Skeletal muscle tissue (tissue), 4 donors: ENCODE measurements around the gene HSPA2. TPM values are rescaled to one million over a fixed set of nuclear protein-coding genes. Genes with fewer than 3 reads are reported as not detected.

Experiments used
- H3K27ac ChIP-seq: one replicate; pipeline ENCODE4 v1.7.0; 2013; ENCODE audit warnings: mild to moderate bottlenecking, low read depth, low read length, inconsistent platforms
- H3K27me3 ChIP-seq, 3 donors: one replicate each; pipeline ENCODE4 v1.7.0; 2013; ENCODE audit warnings: low read length in 3 of 3; ENCODE audit not compliant: control insufficient read depth in 3 of 3, insufficient read depth in 3 of 3
- H3K36me3 ChIP-seq, 3 donors: one replicate each; pipeline ENCODE4 v1.7.0; 2013; ENCODE audit warnings: low read length in 3 of 3; ENCODE audit not compliant: control insufficient read depth in 3 of 3, insufficient read depth in 3 of 3
- H3K4me1 ChIP-seq, 3 donors: one replicate each; pipeline ENCODE4 v1.7.0; 2013; ENCODE audit warnings: low read length in 3 of 3, mild to moderate bottlenecking in 3 of 3; ENCODE audit not compliant: control insufficient read depth in 3 of 3, insufficient read depth in 3 of 3
- H3K4me3 ChIP-seq, 3 donors: one replicate each; pipeline ENCODE4 v1.7.0; 2013; ENCODE audit warnings: low read length in 3 of 3
- H3K9ac ChIP-seq, 3 donors: one replicate each; pipeline ENCODE4 v1.7.0; 2013; ENCODE audit warnings: low read length in 3 of 3, mild to moderate bottlenecking in 3 of 3, moderate library complexity in 2 of 3, low read depth in 1 of 3
- H3K9me3 ChIP-seq, 3 donors: one replicate each; pipeline ENCODE4 v1.7.0; 2013; ENCODE audit warnings: low read length in 3 of 3; ENCODE audit not compliant: control insufficient read depth in 3 of 3
- total RNA-seq: library from RNA; depleted of rRNA; stranded (reverse); fragments of >200 nt; gene quantifications from one replicate; pipeline ENCODE4 v1.2.3, GENCODE V29; 2014
- donor health status: Osteomylitis.

The HSPA2 gene
- total RNA-seq, 1 donor from 2014 or later = 11.0 TPM

DNA sequence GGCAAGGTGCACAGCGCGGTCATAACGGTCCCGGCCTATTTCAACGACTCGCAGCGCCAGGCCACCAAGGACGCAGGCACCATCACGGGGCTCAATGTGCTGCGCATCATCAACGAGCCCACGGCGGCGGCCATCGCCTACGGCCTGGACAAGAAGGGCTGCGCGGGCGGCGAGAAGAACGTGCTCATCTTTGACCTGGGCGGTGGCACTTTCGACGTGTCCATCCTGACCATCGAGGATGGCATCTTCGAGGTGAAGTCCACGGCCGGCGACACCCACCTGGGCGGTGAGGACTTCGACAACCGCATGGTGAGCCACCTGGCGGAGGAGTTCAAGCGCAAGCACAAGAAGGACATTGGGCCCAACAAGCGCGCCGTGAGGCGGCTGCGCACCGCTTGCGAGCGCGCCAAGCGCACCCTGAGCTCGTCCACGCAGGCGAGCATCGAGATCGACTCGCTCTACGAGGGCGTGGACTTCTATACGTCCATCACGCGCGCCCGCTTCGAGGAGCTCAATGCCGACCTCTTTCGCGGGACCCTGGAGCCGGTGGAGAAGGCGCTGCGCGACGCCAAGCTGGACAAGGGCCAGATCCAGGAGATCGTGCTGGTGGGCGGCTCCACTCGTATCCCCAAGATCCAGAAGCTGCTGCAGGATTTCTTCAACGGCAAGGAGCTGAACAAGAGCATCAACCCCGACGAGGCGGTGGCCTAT is 875 bp downstream of the HSPA2 start:
- H3K9ac ChIP-seq = peak overlapping the region; percentile 35 to 83 (median 77)
- no peaks in the 10 kb centered on the region for H3K9me3 ChIP-seq
- peaks cover 0 to 5% (median 0%) of the 10 kb centered on the region in 3 donors for H3K27me3 ChIP-seq
- peak overlapping the region; percentile 91 to 96 (median 93) for H3K4me3 ChIP-seq
- H3K27ac ChIP-seq = no peak overlapping the region
- peaks cover 18 to 24% (median 23%) of the 10 kb centered on the region in 3 donors for H3K4me1 ChIP-seq
- H3K36me3 ChIP-seq = no peaks in the 10 kb centered on the region

DNA sequence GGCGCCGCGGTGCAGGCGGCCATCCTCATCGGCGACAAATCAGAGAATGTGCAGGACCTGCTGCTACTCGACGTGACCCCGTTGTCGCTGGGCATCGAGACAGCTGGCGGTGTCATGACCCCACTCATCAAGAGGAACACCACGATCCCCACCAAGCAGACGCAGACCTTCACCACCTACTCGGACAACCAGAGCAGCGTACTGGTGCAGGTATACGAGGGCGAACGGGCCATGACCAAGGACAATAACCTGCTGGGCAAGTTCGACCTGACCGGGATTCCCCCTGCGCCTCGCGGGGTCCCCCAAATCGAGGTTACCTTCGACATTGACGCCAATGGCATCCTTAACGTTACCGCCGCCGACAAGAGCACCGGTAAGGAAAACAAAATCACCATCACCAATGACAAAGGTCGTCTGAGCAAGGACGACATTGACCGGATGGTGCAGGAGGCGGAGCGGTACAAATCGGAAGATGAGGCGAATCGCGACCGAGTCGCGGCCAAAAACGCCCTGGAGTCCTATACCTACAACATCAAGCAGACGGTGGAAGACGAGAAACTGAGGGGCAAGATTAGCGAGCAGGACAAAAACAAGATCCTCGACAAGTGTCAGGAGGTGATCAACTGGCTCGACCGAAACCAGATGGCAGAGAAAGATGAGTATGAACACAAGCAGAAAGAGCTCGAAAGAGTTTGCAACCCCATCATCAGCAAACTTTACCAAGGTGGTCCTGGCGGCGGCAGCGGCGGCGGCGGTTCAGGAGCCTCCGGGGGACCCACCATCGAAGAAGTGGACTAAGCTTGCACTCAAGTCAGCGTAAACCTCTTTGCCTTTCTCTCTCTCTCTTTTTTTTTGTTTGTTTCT is 1.7 kb downstream of the HSPA2 start:
- H3K9me3 ChIP-seq = no peaks in the 10 kb centered on the region
- peak overlapping the region; percentile 91 to 96 (median 93) for H3K4me3 ChIP-seq
- peaks cover 0 to 5% (median 0%) of the 10 kb centered on the region in 3 donors for H3K27me3 ChIP-seq
- H3K36me3 ChIP-seq = no peaks in the 10 kb centered on the region
- H3K27ac ChIP-seq = no peak overlapping the region
- H3K9ac ChIP-seq = peak overlapping the region; percentile 35 to 83 (median 77)
- peaks cover 18 to 24% (median 23%) of the 10 kb centered on the region in 3 donors for H3K4me1 ChIP-seq

DNA sequence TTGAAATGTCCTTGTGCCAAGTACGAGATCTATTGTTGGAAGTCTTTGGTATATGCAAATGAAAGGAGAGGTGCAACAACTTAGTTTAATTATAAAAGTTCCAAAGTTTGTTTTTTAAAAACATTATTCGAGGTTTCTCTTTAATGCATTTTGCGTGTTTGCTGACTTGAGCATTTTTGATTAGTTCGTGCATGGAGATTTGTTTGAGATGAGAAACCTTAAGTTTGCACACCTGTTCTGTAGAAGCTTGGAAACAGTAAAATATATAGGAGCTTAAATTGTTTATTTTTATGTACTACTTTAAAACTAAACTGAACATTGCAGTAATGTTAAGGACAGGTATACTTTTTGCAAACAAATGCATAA is 2.3 kb downstream of the HSPA2 start:
- H3K9me3 ChIP-seq = no peaks in the 10 kb centered on the region
- H3K4me1 ChIP-seq = peaks cover 18 to 24% (median 23%) of the 10 kb centered on the region in 3 donors
- H3K36me3 ChIP-seq = no peaks in the 10 kb centered on the region
- peak overlapping the region; percentile 91 to 96 (median 93) for H3K4me3 ChIP-seq
- no peak overlapping the region for H3K27ac ChIP-seq
- H3K9ac ChIP-seq = peak overlapping the region; percentile 35 to 83 (median 77)
- peaks cover 0 to 5% (median 0%) of the 10 kb centered on the region in 3 donors for H3K27me3 ChIP-seq

DNA sequence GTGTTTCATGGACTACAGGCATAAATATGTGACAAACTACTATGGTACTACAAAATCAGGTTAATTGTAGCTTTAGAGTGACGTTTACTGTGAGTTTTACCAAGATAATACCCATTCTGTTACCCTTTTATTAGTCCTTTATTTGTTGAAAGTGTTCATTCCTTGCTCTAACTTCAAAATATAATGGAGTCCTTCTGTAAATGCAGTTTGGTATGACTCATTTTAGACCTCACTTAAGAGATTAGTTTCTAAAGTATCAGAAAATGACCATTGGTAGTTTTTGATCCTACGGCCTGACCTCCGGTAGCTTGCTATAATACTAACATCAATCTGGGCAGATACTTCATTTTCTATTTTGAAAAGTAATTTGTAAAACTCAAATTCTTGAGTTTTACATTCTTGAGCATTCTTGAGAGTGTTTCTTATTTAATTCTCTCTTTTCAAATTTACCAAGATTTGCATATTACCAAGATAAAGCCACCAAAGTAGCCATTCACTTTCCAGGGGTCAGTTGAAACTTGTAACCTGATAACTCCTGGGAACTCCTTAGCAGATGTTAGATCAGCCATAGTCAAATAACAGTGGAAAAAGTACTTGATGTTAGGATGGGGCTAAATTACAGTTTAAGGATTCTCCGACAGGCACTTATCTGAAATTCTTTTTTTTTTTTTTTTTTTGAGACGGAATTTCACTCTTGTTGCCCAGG is 4.2 kb downstream of the HSPA2 start:
- H3K36me3 ChIP-seq = no peaks in the 10 kb centered on the region
- H3K4me3 ChIP-seq = peak overlapping the region; percentile 1 to 93 (median 91)
- no peak overlapping the region for H3K27ac ChIP-seq
- no peaks in the 10 kb centered on the region for H3K9me3 ChIP-seq
- H3K9ac ChIP-seq = peak overlapping the region in 2 of 3 donors; percentile 23 to 27
- H3K4me1 ChIP-seq = peaks cover 16 to 21% (median 17%) of the 10 kb centered on the region in 3 donors
- H3K27me3 ChIP-seq = peaks cover 0 to 5% (median 0%) of the 10 kb centered on the region in 3 donors

DNA sequence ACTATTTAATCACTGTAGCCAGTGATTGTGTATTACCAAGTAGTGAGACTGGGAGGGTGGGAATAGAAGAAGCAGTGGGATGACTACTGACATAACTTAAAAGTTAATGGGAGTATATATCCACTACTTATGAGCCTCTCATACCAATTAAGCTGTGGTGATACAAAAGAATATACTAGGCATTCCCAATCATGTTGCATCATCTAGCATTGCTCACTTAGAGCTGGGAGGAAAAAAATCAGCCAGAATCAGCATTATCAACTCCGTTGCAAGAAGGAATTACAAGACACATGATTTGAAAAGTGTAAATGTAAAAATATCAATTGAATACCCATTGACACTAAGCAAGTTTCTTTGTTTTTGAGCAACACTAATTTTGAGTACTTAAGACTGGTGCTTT is 8.5 kb downstream of the HSPA2 start:
- Histone ChIP-seq H3K9me3 (no peaks in the 10 kb centered on the region), H3K36me3 (no peaks in the 10 kb centered on the region), H3K27ac (no peak overlapping the region), H3K9ac (no peak overlapping the region), H3K4me3 (no peak overlapping the region), H3K27me3 (no peaks in the 10 kb centered on the region), H3K4me1 (peaks cover 0 to 10% (median 4%) of the 10 kb centered on the region in 3 donors)

DNA sequence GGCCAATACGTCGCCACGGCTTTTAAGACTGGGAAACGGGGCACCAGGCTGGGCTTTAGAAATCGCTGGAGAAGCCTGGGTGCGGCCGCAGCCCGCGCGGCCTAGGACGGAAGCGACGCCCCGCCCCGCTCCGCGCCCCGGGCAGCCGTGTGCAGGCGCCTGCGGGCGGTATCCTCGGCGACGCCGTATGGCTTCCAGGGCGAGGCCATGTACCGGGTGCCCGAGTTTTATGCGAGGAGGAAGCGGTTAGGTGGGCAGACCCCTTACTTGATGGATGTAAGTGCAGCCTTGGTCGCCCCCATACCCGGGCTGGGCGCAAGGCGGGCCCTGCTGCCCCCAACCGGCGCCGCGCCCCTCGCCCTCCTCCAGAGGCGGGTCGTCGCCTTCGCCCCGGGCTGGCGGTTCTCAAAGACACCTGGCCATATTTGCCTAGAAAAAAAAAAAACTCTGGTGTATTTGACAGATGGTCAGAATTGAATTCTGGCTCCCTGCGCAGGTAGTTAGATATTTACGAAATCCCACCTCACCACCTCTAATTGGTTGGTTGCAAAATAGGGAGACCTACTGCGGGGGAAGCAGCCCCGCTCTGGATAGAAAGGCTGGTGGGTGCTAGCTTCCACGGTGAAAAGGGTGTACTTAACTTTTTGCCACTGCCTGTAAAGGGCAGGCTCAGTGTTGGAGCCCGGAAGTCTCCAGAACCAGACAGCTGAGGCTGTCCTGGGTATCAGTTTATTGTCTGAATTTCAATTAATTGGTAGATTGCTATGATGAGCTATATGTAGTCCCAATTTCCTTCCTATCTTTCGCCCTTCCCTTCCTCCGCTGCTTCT is 9.5 kb downstream of the HSPA2 start, which contains the start of gene PPP1R36:
TSS of gene PPP1R36 (plus strand) at position 171 of the 830 bp plus-strand sequence. CDS start at position 208, 37 bp downstream.
- Histone ChIP-seq H3K27ac (no peak within 1 kb of the TSS), H3K36me3 (no peaks in the 10 kb centered on the region), H3K27me3 (no peaks in the 10 kb centered on the region), H3K9me3 (no peaks in the 10 kb centered on the region), H3K4me1 (peaks cover 0 to 7% (median 4%) of the 10 kb centered on the region in 3 donors), H3K9ac (peak within 1 kb of the TSS; percentile 45 to 63 (median 57)), H3K4me3 (peak within 1 kb of the TSS; percentile 55 to 64 (median 57))

DNA sequence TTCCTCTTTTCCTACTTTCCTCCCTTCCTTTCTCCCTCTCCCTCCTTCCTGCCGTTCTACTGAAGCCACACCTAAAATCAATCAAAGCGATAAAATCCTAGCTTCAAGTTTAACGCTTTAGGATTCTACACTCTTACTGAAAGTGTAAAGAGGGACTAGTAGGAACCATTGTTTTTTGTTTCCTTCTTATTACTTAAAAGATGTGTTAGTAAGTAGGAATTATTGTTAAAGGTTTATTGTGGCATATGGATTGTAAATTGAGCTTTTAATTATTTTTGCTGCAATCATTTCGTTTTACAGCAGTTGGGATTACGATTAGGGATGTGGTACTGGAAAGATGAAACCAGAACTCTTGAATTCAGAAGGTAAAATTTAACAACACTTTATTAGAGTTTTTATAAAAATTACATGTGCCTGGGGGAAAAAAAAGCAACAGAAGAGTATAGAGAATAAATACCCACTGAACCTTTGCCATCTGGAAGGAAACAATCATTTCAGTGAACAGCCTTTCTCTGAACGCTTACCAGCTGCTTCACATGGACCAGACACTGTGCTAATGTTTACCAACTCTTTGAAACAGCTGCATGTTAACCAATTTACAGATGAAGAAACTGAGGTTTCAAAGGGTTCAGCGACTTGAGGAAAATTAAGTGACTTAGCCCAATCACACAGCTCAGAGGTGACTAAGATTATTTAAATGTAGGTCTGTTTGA is 10.2 kb downstream of the HSPA2 start:
- no peak overlapping the region for H3K9ac ChIP-seq
- no peak overlapping the region for H3K27ac ChIP-seq
- H3K4me3 ChIP-seq = no peak overlapping the region
- H3K36me3 ChIP-seq = no peaks in the 10 kb centered on the region
- H3K27me3 ChIP-seq = no peaks in the 10 kb centered on the region
- no peaks in the 10 kb centered on the region for H3K9me3 ChIP-seq
- peaks cover 0 to 7% (median 4%) of the 10 kb centered on the region in 3 donors for H3K4me1 ChIP-seq

DNA sequence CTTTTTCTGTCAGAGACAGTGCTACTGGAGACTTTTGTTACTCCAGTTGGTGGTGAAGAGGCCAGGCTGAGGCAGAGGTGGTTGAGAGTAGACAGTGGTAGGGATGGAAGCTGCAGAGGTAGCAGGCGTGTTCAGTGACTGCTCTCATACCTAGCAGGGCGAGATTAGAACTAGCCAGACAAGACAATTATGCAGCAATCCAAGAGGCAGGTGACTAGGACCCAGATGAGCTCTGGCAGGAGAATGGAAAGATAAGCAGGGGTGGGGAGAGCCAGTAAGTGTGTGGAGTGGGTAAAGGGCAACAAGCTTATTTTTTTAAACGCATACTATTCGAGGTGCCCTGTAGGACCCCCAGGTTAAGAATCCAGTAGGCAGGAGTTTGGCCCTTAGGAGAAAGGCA is 14.0 kb downstream of the HSPA2 start:
- H3K9me3 ChIP-seq = no peaks in the 10 kb centered on the region
- H3K27ac ChIP-seq = no peak overlapping the region
- H3K36me3 ChIP-seq = no peaks in the 10 kb centered on the region
- no peak overlapping the region for H3K4me3 ChIP-seq
- H3K27me3 ChIP-seq = no peaks in the 10 kb centered on the region
- no peak overlapping the region for H3K9ac ChIP-seq
- peaks cover 0 to 4% (median 0%) of the 10 kb centered on the region in 3 donors for H3K4me1 ChIP-seq
